SK-N-MC (cell line): ENCODE measurements around the gene RBMS3.

Experiments used
- DNase-seq: peaks from one replicate; pipeline ENCODE4 v3.0.0-alpha.2; 2011; ENCODE audit warnings: low read depth, low spot score
- H3K27ac ChIP-seq: fragments of 200-600 bp; sonication (generic); 2 replicates; pipeline ENCODE4 v1.5.1; 2016; ENCODE audit warnings: mixed run types
- H3K36me3 ChIP-seq: fragments of 200-600 bp; sonication (generic); 2 replicates; pipeline ENCODE4 v1.6.1; 2017; ENCODE audit warnings: antibody characterized with exemption, low read length, mixed read lengths; ENCODE audit not compliant: insufficient read depth
- H3K4me3 ChIP-seq: fragments of 200-600 bp; sonication (generic); 2 replicates; pipeline ENCODE4 v1.5.1; 2016
- H3K9ac ChIP-seq: fragments of 200-600 bp; sonication (generic); 2 replicates; pipeline ENCODE4 v1.8.0; 2017; ENCODE audit warnings: mixed run types, mixed read lengths; ENCODE audit not compliant: insufficient read length
- H3K9me3 ChIP-seq: fragments of 200-600 bp; sonication (generic); 2 replicates; pipeline ENCODE4 v1.6.1; 2017; ENCODE audit warnings: low read depth, mild to moderate bottlenecking, antibody characterized with exemption, low read length, moderate library complexity, mixed read lengths
- EZH2 ChIP-seq: fragments of 200-600 bp; sonication (generic); IDR thresholded peaks from one replicate; pipeline ENCODE4 v1.6.1; 2017; ENCODE audit warnings: antibody characterized with exemption
- FOXP2 ChIP-seq: optimal IDR thresholded peaks from 2 replicates; pipeline ENCODE3; 2011; ENCODE audit warnings: mild to moderate bottlenecking, moderate library complexity; ENCODE audit not compliant: insufficient read depth; ENCODE audit errors: extremely low read length, control extremely low read depth
- POLR2AphosphoS5 ChIP-seq: IDR thresholded peaks from 2 replicates; pipeline ENCODE4 v1.6.1; 2012; ENCODE audit warnings: mild to moderate bottlenecking, low read depth, low read length, borderline replicate concordance

RBMS3 gene

GRCh38 chr3:29716213-29716612 lies 435.3 kb downstream of the RBMS3 start:
- no peak overlapping the region for H3K4me3 ChIP-seq
- TF ChIP-seq POLR2AphosphoS5 = no peak
- no peak for TF ChIP-seq FOXP2
- TF ChIP-seq EZH2 = no peak
- H3K9me3 ChIP-seq = no peaks in the 10 kb centered on the region
- no peak overlapping the region for H3K9ac ChIP-seq
- DNase-seq = no peak
- H3K27ac ChIP-seq = no peak overlapping the region
- H3K36me3 ChIP-seq = no peaks in the 10 kb centered on the region

- no peak for TF ChIP-seq FOXP2
- no peak for TF ChIP-seq EZH2
- no peak for TF ChIP-seq POLR2AphosphoS5
- Histone ChIP-seq H3K9ac (no peak overlapping the region), H3K27ac (no peak overlapping the region), H3K9me3 (no peaks in the 10 kb centered on the region), H3K4me3 (no peak overlapping the region), H3K36me3 (no peaks in the 10 kb centered on the region)
- no peak for DNase-seq
Measured at GRCh38 chr3:29718661-29719065, 437.8 kb downstream of the RBMS3 start.

DNA sequence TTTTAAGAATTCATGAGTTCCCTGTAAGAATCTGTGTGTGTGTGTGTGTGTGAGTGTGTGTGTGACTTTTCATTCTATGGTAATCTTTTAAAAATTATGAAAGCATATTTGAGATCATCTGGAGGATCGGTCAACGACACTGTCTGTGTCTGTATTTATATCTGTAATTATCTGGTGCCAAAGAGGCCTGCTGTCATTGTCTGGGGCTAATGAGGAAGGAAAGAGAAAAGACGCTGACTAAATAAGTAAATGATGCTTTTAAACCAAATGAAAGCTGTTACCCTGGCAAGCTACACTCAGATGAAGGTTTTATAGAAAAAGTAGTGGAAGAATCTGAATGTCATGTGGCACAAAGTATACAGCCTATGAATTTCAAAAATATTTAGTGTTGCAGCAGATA lies 439.8 kb downstream of the RBMS3 start:
- H3K36me3 ChIP-seq = no peaks in the 10 kb centered on the region
- no peak for DNase-seq
- H3K27ac ChIP-seq = no peak overlapping the region
- no peak overlapping the region for H3K4me3 ChIP-seq
- no peak overlapping the region for H3K9ac ChIP-seq
- no peaks in the 10 kb centered on the region for H3K9me3 ChIP-seq
- no peak for TF ChIP-seq POLR2AphosphoS5
- TF ChIP-seq EZH2 = no peak
- TF ChIP-seq FOXP2 = no peak

- DNase-seq = no peak
- H3K4me3 ChIP-seq = no peak overlapping the region
- TF ChIP-seq POLR2AphosphoS5 (no peak), EZH2 (no peak), FOXP2 (no peak)
- H3K36me3 ChIP-seq = no peaks in the 10 kb centered on the region
- no peak overlapping the region for H3K27ac ChIP-seq
- H3K9me3 ChIP-seq = no peaks in the 10 kb centered on the region
- no peak overlapping the region for H3K9ac ChIP-seq
Measured at GRCh38 chr3:29721789-29722188, 440.9 kb downstream of the RBMS3 start.

DNA sequence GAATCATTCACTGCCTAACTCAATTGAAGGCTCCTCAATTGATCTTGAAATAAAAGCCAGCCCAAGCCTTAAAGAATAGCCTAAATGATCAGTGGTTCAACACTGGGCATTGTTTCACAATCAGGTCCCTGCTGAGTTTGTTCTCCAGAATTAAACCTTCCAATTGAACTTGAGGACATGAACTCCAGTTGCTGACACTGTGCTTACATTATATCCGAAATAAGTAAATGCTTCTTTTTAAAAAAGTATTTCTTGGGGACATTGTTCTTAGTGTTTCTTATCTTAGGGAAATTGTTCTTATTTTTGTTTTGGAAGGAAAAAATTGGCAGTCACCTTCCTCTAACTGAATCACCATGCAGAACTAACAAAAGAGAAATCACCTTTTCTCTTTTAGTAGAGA lies 450.2 kb downstream of the RBMS3 start:
- no peak for TF ChIP-seq FOXP2
- TF ChIP-seq EZH2 = no peak
- TF ChIP-seq POLR2AphosphoS5 = no peak
- Histone ChIP-seq H3K27ac (no peak overlapping the region), H3K4me3 (no peak overlapping the region), H3K36me3 (no peaks in the 10 kb centered on the region), H3K9me3 (no peaks in the 10 kb centered on the region), H3K9ac (no peak overlapping the region)
- no peak for DNase-seq

- no peaks in the 10 kb centered on the region for H3K36me3 ChIP-seq
- no peaks in the 10 kb centered on the region for H3K9me3 ChIP-seq
- H3K27ac ChIP-seq = no peak overlapping the region
- no peak for TF ChIP-seq POLR2AphosphoS5
- no peak for TF ChIP-seq EZH2
- no peak for TF ChIP-seq FOXP2
- no peak overlapping the region for H3K9ac ChIP-seq
- no peak overlapping the region for H3K4me3 ChIP-seq
- no peak for DNase-seq
Measured at GRCh38 chr3:29741231-29741630, 460.4 kb downstream of the RBMS3 start.

DNA sequence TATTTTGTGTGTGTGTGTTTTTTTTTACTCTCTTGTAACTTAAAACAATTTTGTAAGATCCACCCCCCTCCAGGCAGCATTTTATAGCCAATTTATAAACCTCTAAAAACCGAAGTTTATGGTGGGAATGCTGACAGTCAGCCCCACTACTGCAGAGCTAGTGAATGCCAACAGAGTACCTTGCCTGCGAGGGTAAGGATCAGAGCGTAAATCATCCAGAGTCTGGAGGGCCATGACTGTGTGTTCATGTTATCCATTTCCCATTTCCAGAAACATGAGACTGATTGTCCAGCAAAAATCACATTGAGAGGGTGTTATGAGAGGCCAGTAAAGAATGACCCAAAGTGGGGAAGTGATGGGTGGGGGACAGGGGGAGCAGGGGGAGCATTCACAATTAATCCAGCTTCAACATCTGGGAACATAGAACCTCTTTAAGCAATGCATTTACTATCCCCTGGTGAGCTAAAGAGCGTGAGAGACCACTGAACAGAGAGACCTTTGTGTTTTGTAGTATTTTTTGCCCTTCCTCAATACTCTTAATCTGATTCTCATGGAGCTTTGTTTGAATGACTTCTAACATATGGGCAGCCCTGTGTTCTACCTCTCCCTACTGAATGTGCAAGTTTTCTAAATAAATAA lies 464.5 kb downstream of the RBMS3 start:
- H3K9ac ChIP-seq = no peak overlapping the region
- DNase-seq = no peak
- no peaks in the 10 kb centered on the region for H3K36me3 ChIP-seq
- TF ChIP-seq POLR2AphosphoS5 (no peak), FOXP2 (no peak), EZH2 (no peak)
- H3K4me3 ChIP-seq = no peak overlapping the region
- no peak overlapping the region for H3K27ac ChIP-seq
- H3K9me3 ChIP-seq = no peaks in the 10 kb centered on the region

DNA sequence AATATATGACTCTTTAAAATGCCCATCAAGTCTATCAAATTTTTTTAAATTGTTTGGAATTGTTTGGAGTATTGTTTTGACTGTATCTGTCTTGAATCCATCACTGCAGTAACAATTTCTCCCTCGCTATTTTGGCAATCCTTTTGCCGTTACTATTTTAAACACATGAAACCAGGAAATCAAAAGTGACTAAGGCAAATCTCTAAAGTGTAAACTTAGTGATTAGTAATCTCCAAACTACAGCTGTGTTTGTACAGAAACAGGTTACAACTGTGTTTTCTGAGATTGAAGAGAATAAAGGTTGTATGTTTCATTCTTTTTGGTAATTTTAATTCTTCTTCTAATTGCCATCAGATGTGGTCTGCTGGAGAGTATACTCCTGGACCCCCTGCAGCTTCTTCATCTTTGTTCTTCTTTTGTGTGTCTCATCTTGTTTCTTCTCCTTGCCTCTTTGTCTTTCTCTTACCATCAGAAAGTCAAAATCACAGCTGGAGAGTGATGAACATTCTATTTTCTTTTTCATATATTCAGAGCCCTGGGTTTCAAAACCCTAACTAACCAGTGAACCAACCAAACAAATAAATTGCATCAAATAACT lies 465.4 kb downstream of the RBMS3 start:
- Histone ChIP-seq H3K9ac (no peak overlapping the region), H3K9me3 (no peaks in the 10 kb centered on the region), H3K4me3 (no peak overlapping the region), H3K36me3 (no peaks in the 10 kb centered on the region), H3K27ac (no peak overlapping the region)
- no peak for TF ChIP-seq FOXP2
- no peak for TF ChIP-seq EZH2
- TF ChIP-seq POLR2AphosphoS5 = no peak
- DNase-seq = no peak
